Right atrium auricular region (tissue), 2 donors: ENCODE measurements around the gene OR52A5. TPM values are rescaled to one million over a fixed set of nuclear protein-coding genes. Genes with fewer than 3 reads are reported as not detected.
"Not testable (repeated sequence)": the region's sequence is repeated elsewhere in the genome, so short reads cannot be mapped to it uniquely, and the experiment has no call there.

Experiments
- DNase-seq: peaks from one replicate; pipeline ENCODE4 v3.0.0-alpha.2; 2019; ENCODE audit warnings: low spot score
- H3K27ac ChIP-seq, 2 donors: fragments of 200-600 bp; sonication (generic); 1 replicate in 1 of 2; 2 replicates in 1 of 2; pipeline ENCODE4 v1.5.1; 2016 to 2019
- H3K27me3 ChIP-seq, 2 donors: fragments of 200-600 bp; sonication (generic); one replicate each; pipeline versions ENCODE4 v1.5.1 to v1.6.0; 2017 to 2019
- H3K36me3 ChIP-seq: fragments of 200-600 bp; sonication (generic); one replicate; pipeline ENCODE4 v1.5.1; 2016
- H3K4me1 ChIP-seq, 2 donors: fragments of 200-600 bp; sonication (generic); one replicate each; pipeline versions ENCODE4 v1.5.1 to v1.6.0; 2017 to 2019
- H3K4me3 ChIP-seq, 2 donors: fragments of 200-600 bp; sonication (generic); 1 replicate in 1 of 2; 2 replicates in 1 of 2; pipeline ENCODE4 v1.5.1; 2017 to 2019; ENCODE audit warnings: mild to moderate bottlenecking in 1 of 2, moderate library complexity in 1 of 2
- H3K9me3 ChIP-seq, 2 donors: fragments of 200-600 bp; sonication (generic); one replicate each; pipeline ENCODE4 v1.5.1; 2019
- total RNA-seq, 2 donors: library from RNA; depleted of rRNA; stranded (reverse); fragments of >200 nt; gene quantifications; one replicate each; pipeline ENCODE4 v1.1.0, GENCODE V29; 2016
- TF ChIP-seq, protein P1 (sequence below), 2 donors: fragments of 200-600 bp; sonication (generic); IDR thresholded peaks; one replicate each; pipeline ENCODE4 v1.5.1; 2019; ENCODE audit warnings: antibody characterized with exemption in 2 of 2

OR52A5 gene
- not detected for total RNA-seq

DNA sequence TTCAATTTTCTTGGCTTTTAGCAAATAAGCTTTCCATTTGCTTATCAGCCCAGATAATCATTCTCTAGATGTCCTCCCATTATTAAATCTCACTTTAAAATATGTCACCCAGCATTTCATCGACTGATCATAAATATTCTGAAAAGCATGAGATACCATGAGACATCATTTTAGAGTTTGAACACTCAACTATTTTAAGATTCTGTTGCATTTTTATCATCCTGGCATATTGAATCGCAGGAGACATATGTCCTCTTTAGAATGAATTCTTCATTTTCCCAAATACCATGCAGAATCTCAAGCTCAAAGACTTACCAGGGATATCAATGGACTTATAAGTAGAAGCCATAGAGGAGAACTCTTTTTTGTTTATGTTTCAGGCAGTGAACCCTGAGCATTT, at the start of gene OR52A5:
OR52A5 (minus strand) TSS at position 361 of the 400 bp plus-strand sequence. CDS start 5,714 bp downstream, outside the sequence.
- DNase-seq = no peak
- Histone ChIP-seq H3K4me1 (no peaks in the 10 kb centered on the region), H3K4me3 (no peak within 1 kb of the TSS), H3K27me3 (no peaks in the 10 kb centered on the region), H3K36me3 (no peaks in the 10 kb centered on the region), H3K27ac (no peak within 1 kb of the TSS), H3K9me3 (no peaks in the 10 kb centered on the region)
- TF ChIP-seq, protein P1, sequence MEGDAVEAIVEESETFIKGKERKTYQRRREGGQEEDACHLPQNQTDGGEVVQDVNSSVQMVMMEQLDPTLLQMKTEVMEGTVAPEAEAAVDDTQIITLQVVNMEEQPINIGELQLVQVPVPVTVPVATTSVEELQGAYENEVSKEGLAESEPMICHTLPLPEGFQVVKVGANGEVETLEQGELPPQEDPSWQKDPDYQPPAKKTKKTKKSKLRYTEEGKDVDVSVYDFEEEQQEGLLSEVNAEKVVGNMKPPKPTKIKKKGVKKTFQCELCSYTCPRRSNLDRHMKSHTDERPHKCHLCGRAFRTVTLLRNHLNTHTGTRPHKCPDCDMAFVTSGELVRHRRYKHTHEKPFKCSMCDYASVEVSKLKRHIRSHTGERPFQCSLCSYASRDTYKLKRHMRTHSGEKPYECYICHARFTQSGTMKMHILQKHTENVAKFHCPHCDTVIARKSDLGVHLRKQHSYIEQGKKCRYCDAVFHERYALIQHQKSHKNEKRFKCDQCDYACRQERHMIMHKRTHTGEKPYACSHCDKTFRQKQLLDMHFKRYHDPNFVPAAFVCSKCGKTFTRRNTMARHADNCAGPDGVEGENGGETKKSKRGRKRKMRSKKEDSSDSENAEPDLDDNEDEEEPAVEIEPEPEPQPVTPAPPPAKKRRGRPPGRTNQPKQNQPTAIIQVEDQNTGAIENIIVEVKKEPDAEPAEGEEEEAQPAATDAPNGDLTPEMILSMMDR (IDR thresholded peaks at IDR 0.05) = no peak

DNA sequence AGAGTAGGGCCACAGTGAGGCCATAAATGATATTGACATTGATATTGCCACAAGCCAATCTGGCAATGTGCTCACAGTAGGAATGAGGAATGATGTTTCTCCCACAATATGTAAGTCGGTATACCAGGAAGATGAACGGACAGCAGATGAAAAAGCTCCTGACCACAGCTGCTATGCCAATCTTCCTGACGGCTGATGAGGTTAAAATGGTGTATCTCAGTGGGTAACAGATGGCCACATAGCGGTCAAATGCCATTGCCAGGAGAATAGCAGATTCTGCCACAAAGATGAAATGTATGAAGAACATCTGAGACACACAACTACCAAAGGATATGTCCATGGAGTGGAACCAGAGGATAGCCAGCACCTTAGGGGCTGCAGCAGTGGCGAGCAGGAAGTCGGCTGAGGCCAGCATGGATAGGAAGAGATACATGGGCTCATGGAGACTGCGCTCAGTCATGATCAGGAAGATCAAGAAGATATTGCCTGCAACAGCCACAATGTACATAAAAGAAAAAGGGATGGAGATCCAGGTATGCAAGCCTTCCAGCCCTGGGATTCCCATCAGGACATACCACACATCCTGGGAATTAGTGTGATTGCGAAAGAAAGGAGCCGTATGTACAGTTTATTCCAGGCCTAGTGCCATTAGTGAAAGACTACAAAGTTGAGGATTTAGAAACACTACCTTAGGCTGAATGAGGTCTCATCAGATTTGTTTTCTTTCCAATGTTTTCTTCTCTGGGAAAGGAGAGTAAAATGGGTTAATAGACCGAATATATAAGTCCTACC, 40.1 kb upstream of the OR52A5 start:
- no peaks in the 10 kb centered on the region for H3K4me1 ChIP-seq
- H3K27ac ChIP-seq = no peak overlapping the region
- no peaks in the 10 kb centered on the region for H3K36me3 ChIP-seq
- TF ChIP-seq, protein P1 (IDR thresholded peaks at IDR 0.05) = no peak
- no peak for DNase-seq
- H3K9me3 ChIP-seq = no peaks in the 10 kb centered on the region
- no peak overlapping the region for H3K4me3 ChIP-seq
- no peaks in the 10 kb centered on the region for H3K27me3 ChIP-seq

DNA sequence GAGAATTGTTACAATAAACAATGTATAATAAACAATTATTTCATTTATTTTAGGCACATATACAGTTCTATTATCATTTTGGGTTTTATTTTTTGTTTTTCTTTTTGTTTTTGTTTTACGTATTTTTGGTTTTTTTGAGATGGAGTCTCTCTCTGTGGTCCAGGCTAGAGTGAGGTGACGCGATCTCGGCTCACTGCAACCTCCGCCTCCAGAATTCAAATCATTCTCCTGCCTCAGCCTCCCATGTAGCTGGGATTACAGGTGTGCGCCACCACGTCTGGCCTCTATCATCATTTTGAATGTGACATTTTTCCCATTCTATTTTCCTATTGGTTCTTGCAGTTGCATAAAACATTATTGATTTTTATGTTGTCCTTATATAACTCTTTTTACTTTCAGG, 36.8 kb upstream of the OR52A5 start:
- Histone ChIP-seq H3K9me3 (no peaks in the 10 kb centered on the region), H3K4me1 (no peaks in the 10 kb centered on the region), H3K36me3 (no peaks in the 10 kb centered on the region), H3K27me3 (no peaks in the 10 kb centered on the region), H3K27ac (no peak overlapping the region), H3K4me3 (no peak overlapping the region)
- TF ChIP-seq, protein P1 (IDR thresholded peaks at IDR 0.05) = no peak
- DNase-seq = no peak

DNA sequence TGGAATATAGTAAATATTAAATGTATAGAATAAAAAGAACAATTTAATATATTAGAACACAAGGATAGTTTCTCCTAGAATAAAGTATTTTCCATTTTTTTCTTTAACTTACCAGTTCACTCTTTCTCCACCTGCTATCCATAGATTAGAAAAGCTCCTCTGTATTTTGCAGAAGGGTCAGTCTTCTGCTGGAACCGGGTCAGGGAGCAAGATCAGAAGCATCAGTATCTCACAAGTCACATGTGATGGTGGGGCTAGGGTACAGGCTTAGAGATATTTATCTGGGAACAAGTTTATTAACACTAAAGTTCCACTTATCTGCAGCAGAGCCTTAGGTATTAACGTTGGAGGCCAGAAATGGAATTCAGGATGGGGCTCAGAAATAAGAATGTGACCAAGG, 33.7 kb upstream of the OR52A5 start:
- no peaks in the 10 kb centered on the region for H3K4me1 ChIP-seq
- H3K36me3 ChIP-seq = no peaks in the 10 kb centered on the region
- no peaks in the 10 kb centered on the region for H3K9me3 ChIP-seq
- H3K27ac ChIP-seq = no peak overlapping the region
- no peak for DNase-seq
- TF ChIP-seq, protein P1 (IDR thresholded peaks at IDR 0.05) = no peak
- H3K4me3 ChIP-seq = no peak overlapping the region
- no peaks in the 10 kb centered on the region for H3K27me3 ChIP-seq

DNA sequence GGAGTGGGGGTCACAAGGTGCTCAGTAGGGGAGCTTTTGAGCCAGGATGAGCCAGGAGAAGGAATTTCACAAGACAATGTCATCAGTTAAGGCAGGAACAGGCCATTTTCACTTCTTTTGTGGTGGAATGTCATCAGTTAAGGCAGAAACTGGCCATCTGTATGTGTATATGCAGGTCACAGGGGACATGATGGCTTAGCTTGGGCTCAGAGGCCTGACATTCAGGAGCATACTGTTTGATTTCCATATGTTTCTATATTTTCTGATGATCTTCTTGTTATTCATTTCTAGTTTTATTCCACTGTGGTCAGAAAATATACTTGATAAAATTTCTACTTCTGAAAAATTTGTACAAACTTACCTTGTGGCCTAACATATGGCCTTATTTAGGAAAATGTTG, 27.7 kb upstream of the OR52A5 start:
- not testable (repeated sequence) for H3K9me3 ChIP-seq, DNase-seq, H3K27me3 ChIP-seq, H3K4me1 ChIP-seq, H3K4me3 ChIP-seq, H3K36me3 ChIP-seq, H3K27ac ChIP-seq

DNA sequence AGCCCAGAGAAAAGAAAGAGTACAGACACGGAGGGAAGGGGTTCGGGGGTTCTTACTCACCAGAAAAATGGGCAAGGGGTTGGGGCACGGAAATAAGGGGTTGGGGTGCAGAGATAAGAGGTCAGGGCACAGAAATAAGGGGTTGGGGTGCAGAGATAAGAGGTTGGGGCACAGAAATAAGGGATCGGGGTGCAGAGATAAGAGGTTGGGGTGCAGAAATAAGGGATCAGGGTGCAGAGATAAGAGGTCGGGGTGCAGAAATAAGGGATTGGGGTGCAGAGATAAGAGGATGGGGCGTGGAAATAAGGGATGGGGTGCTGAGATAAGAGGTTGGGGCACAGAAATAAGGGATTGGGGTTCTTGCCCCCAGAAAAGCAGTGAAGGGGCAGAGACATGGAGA, 26.7 kb upstream of the OR52A5 start:
- H3K27me3 ChIP-seq, DNase-seq, H3K4me3 ChIP-seq, H3K27ac ChIP-seq, H3K36me3 ChIP-seq, H3K9me3 ChIP-seq, H3K4me1 ChIP-seq: not testable (repeated sequence)

DNA sequence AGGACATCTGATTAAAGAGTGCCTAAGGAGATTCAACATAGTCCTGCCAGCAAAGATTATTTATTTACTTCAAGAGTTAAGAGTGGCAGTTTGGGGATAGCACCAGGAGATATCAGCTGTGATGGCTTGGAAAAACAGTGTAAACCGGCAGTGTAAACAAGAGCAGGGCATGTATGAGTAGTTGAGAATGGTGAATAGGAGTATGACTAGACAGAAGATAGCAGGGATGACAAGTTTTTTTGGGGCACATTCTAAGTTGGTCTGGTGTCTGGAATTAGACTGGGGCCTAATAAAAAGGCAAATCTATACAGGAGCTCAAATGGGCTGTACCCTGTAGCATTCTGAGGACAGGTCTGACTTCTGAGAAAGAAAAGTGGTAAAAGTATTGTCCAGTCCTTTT, 22.9 kb upstream of the OR52A5 start:
- H3K9me3 ChIP-seq, H3K4me3 ChIP-seq, H3K36me3 ChIP-seq, H3K27me3 ChIP-seq, DNase-seq, H3K4me1 ChIP-seq, H3K27ac ChIP-seq: not testable (repeated sequence)

DNA sequence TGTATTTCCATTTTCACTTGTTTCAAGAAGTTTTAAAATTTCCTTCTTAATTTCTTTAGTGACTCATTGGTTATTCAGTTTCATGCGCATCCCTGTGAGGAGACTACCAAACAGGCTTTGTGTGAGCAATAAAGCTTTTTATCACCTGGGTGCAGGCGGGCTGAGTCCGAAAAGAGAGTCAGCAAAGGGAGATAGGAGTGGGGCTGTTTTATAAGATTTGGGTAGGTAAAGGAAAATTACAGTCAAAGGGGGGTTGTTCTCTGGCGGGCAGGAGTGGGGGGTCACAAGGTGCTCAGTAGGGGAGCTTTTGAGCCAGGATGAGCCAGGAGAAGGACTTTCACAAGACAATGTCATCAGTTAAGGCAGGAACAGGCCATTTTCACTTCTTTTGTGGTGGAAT, 22.1 kb upstream of the OR52A5 start:
- not testable (repeated sequence) for H3K27ac ChIP-seq, H3K4me1 ChIP-seq, H3K9me3 ChIP-seq, H3K4me3 ChIP-seq, H3K27me3 ChIP-seq, H3K36me3 ChIP-seq, DNase-seq
